SK-N-SH (cell line): ENCODE measurements around the gene LRRC66. TPM values are rescaled to one million over a fixed set of nuclear protein-coding genes. Genes with fewer than 3 reads are reported as not detected.

Experiments
- CTCF ChIA-PET: fragments of 300-600, 350-600 bp; formaldehyde crosslinking; extraction: SDS; loops from one replicate; lab custom pipeline; 2021; lab: Yijun Ruan, JAX
- POLR2A ChIA-PET: fragments of 350-600 bp; sonication (Branson Sonifier 250); formaldehyde crosslinking; extraction: SDS; loops from one replicate; lab custom pipeline; 2020; ENCODE audit warnings: antibody characterized with exemption, inconsistent platforms; lab: Yijun Ruan, JAX
- DNase-seq: peaks from one replicate; pipeline ENCODE4 v3.0.0; 2012
- H2AFZ ChIP-seq: fragments of 200-600 bp; sonication (generic); 2 replicates; pipeline ENCODE4 v1.8.1; 2016; ENCODE audit warnings: antibody characterized with exemption, mild to moderate bottlenecking, low read depth
- H3F3A ChIP-seq: fragments of 200-600 bp; sonication (generic); replicated peaks from 2 replicates; pipeline ENCODE3; 2016; ENCODE audit warnings: antibody characterized with exemption, mild to moderate bottlenecking; ENCODE audit not compliant: insufficient read depth
- H3K27ac ChIP-seq, 2 experiments: fragments of 200-500 bp in 1 of 2; fragments of 200-600 bp in 1 of 2; sonication (Bioruptor generic) in 1 of 2; sonication (generic), shearing (Covaris generic) in 1 of 2; 2 replicates each; pipeline versions ENCODE4 v1.5.1 to v1.6.1; 2014 to 2016; ENCODE audit warnings: low read depth in 2 of 2, inconsistent platforms in 1 of 2, low read length in 1 of 2, mild to moderate bottlenecking in 1 of 2, mixed read lengths in 1 of 2
- H3K27me3 ChIP-seq: fragments of 200-600 bp; sonication (generic), shearing (Covaris generic); 2 replicates; pipeline ENCODE4 v1.6.1; 2016; ENCODE audit warnings: mixed run types; ENCODE audit not compliant: insufficient read depth
- H3K36me3 ChIP-seq, 2 experiments: fragments of 200-500 bp in 1 of 2; fragments of 200-600 bp in 1 of 2; sonication (Bioruptor generic) in 1 of 2; sonication (generic) in 1 of 2; replicated peaks in 1 of 2; 2 replicates each; pipeline versions ENCODE3 to v1.5.1; 2014 to 2016; ENCODE audit warnings: low read length in 1 of 2, mild to moderate bottlenecking in 1 of 2; ENCODE audit not compliant: insufficient read depth in 2 of 2, control insufficient read depth in 1 of 2
- H3K4me1 ChIP-seq, 2 experiments: fragments of 200-500 bp in 1 of 2; fragments of 200-600 bp in 1 of 2; sonication (Bioruptor generic) in 1 of 2; sonication (generic), shearing (Covaris generic) in 1 of 2; 2 replicates each; pipeline versions ENCODE4 v1.5.1 to v1.6.1; 2014 to 2016; ENCODE audit warnings: low read depth in 1 of 2, low read length in 1 of 2, mixed run types in 1 of 2; ENCODE audit not compliant: insufficient read depth in 2 of 2, control insufficient read depth in 1 of 2
- H3K4me2 ChIP-seq: fragments of 200-600 bp; sonication (generic), shearing (Covaris generic); 2 replicates; pipeline ENCODE4 v1.6.1; 2017; ENCODE audit warnings: mixed run types
- H3K4me3 ChIP-seq, 2 experiments: fragments of 200-500 bp in 1 of 2; fragments of 200-600 bp in 1 of 2; sonication (Bioruptor generic) in 1 of 2; sonication (generic), shearing (Covaris generic) in 1 of 2; 2 replicates each; pipeline versions ENCODE4 v1.5.1 to v1.8.1; 2014 to 2016; ENCODE audit warnings: low read depth in 2 of 2, inconsistent platforms in 1 of 2, low read length in 1 of 2, mild to moderate bottlenecking in 1 of 2, mixed read lengths in 1 of 2, moderate library complexity in 1 of 2
- H3K79me2 ChIP-seq: fragments of 200-600 bp; sonication (generic); 2 replicates; pipeline ENCODE4 v1.8.1; 2017; ENCODE audit warnings: mild to moderate bottlenecking; ENCODE audit not compliant: insufficient read depth
- H3K9ac ChIP-seq: fragments of 200-600 bp; sonication (generic); 2 replicates; pipeline ENCODE4 v1.6.1; 2017; ENCODE audit warnings: mixed run types
- H3K9me2 ChIP-seq: fragments of 200-600 bp; sonication (generic); 2 replicates; pipeline ENCODE4 v1.6.1; 2017; ENCODE audit warnings: mixed run types
- H3K9me3 ChIP-seq: fragments of 200-600 bp; sonication (generic); 2 replicates; pipeline ENCODE4 v1.6.1; 2017; ENCODE audit warnings: mixed run types, mild to moderate bottlenecking, moderate library complexity
- H4K20me1 ChIP-seq: fragments of 200-600 bp; sonication (generic); 2 replicates; pipeline ENCODE4 v1.6.1; 2017; ENCODE audit warnings: mild to moderate bottlenecking, mixed run types; ENCODE audit not compliant: insufficient read depth
- CHD2 ChIP-seq: fragments of 150-350 bp; IDR thresholded peaks from 2 replicates; pipeline ENCODE4 v1.6.1; 2018; ENCODE audit warnings: low read length; ENCODE audit not compliant: partially characterized antibody
- EP300 ChIP-seq, 2 experiments: IDR thresholded peaks; 2 replicates each; pipeline versions ENCODE4 v1.4.0 to v1.6.1; 2012; ENCODE audit warnings: borderline replicate concordance in 1 of 2, low read depth in 1 of 2, low read length in 1 of 2
- EZH2phosphoT487 ChIP-seq: fragments of 200-600 bp; sonication (generic); IDR thresholded peaks from 2 replicates; pipeline ENCODE4 v1.6.1; 2017; ENCODE audit warnings: low read depth, mixed run types, mild to moderate bottlenecking, antibody characterized with exemption, moderate library complexity, borderline replicate concordance
- FOSL2 ChIP-seq: IDR thresholded peaks from 2 replicates; pipeline ENCODE4 v1.4.0; 2012; ENCODE audit warnings: low read depth, mild to moderate bottlenecking, moderate library complexity, borderline replicate concordance
- FOXJ3 ChIP-seq: sonication (generic); formaldehyde crosslinking; IDR thresholded peaks from 2 replicates; pipeline ENCODE4 v1.5.1; 2020; ENCODE audit warnings: mild to moderate bottlenecking, missing genetic modification reagents
- GATA2 ChIP-seq: sonication (generic); formaldehyde crosslinking; IDR thresholded peaks from 2 replicates; pipeline ENCODE4 v1.5.0; 2020; ENCODE audit warnings: mild to moderate bottlenecking, missing genetic modification reagents
- JUND ChIP-seq: IDR thresholded peaks from 2 replicates; pipeline ENCODE4 v1.4.0; 2012
- NRF1 ChIP-seq: IDR thresholded peaks from 2 replicates; pipeline ENCODE4 v1.6.1; 2012; ENCODE audit warnings: low read depth, mild to moderate bottlenecking, low read length
- RAD21 ChIP-seq: IDR thresholded peaks from 2 replicates; pipeline ENCODE4 v1.6.1; 2012; ENCODE audit warnings: mild to moderate bottlenecking, low read length
- RXRA ChIP-seq: IDR thresholded peaks from 2 replicates; pipeline ENCODE4 v1.4.0; 2012; ENCODE audit warnings: low read depth, mild to moderate bottlenecking, borderline replicate concordance
- YY1 ChIP-seq: IDR thresholded peaks from 2 replicates; pipeline ENCODE4 v1.4.0; 2012; ENCODE audit warnings: low read depth, mild to moderate bottlenecking
- ZBTB33 ChIP-seq: IDR thresholded peaks from 2 replicates; pipeline ENCODE4 v1.4.0; 2012; ENCODE audit warnings: low read depth, borderline replicate concordance
- WGBS: methylation state at CpG from one replicate; pipeline ENCODE4 v1.1.6; 2017; ENCODE audit warnings: low lambda C conversion rate; 5-methylcytosine and 5-hydroxymethylcytosine counted together
- polyA plus RNA-seq, 3 experiments: library from polyadenylated mRNA; depleted of rRNA; stranded (reverse); fragments of >200 nt; gene quantifications; 2 replicates each; pipeline ENCODE4 v1.2.3, GENCODE V29; 2012
- TF ChIP-seq, protein P1 (sequence below): IDR thresholded peaks from 2 replicates; pipeline ENCODE4; 2012
- TF ChIP-seq, protein P2 (sequence below): fragments of 200-600 bp; sonication (generic); IDR thresholded peaks from 2 replicates; pipeline ENCODE4 v1.6.1; 2017; ENCODE audit warnings: antibody characterized with exemption, mild to moderate bottlenecking, moderate library complexity
- TF ChIP-seq, protein P3 (sequence below): fragments of 150-350 bp; IDR thresholded peaks from 2 replicates; pipeline ENCODE4 v1.6.1; 2016; ENCODE audit warnings: mild to moderate bottlenecking, low read depth, low read length
- TF ChIP-seq, protein P4 (sequence below): IDR thresholded peaks from 2 replicates; pipeline ENCODE4 v1.4.0; 2012; ENCODE audit warnings: low read depth, borderline replicate concordance

Gene LRRC66
- polyA plus RNA-seq, 1 of the 3 experiments (the other 2 are of a cell fraction): 0.07 TPM

DNA sequence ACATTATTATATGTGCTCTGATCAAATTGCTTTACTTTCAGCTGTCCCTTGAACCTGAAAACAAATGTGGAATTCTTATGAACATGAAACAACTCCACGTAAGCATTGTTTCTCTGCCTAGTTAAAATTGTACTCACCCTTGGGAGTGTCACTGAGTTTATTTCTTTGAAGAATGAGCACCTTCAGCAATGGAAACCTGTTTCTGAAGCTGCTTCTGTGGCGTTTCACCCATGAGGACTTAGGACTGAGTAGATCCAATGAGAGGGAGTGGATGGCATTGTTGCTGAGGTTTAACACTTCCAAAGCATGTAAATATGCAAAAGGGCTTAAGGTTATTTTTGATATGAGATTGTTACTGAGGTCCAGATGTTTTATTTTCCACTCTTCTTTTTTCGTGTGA, 3.2 kb downstream of the LRRC66 start:
- no peak overlapping the region for H3K9ac ChIP-seq
- H3K4me1 ChIP-seq: no peaks in the 10 kb centered on the region
- no peaks in the 10 kb centered on the region for H3F3A ChIP-seq
- no peaks in the 10 kb centered on the region for H3K9me2 ChIP-seq
- TF ChIP-seq NRF1: no peak
- no peak for TF ChIP-seq CHD2
- TF ChIP-seq, protein P1, sequence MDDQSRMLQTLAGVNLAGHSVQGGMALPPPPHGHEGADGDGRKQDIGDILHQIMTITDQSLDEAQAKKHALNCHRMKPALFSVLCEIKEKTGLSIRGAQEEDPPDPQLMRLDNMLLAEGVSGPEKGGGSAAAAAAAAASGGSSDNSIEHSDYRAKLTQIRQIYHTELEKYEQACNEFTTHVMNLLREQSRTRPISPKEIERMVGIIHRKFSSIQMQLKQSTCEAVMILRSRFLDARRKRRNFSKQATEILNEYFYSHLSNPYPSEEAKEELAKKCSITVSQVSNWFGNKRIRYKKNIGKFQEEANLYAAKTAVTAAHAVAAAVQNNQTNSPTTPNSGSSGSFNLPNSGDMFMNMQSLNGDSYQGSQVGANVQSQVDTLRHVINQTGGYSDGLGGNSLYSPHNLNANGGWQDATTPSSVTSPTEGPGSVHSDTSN: no peak
- no peak for TF ChIP-seq RAD21
- no peak for TF ChIP-seq JUND
- TF ChIP-seq, protein P2, sequence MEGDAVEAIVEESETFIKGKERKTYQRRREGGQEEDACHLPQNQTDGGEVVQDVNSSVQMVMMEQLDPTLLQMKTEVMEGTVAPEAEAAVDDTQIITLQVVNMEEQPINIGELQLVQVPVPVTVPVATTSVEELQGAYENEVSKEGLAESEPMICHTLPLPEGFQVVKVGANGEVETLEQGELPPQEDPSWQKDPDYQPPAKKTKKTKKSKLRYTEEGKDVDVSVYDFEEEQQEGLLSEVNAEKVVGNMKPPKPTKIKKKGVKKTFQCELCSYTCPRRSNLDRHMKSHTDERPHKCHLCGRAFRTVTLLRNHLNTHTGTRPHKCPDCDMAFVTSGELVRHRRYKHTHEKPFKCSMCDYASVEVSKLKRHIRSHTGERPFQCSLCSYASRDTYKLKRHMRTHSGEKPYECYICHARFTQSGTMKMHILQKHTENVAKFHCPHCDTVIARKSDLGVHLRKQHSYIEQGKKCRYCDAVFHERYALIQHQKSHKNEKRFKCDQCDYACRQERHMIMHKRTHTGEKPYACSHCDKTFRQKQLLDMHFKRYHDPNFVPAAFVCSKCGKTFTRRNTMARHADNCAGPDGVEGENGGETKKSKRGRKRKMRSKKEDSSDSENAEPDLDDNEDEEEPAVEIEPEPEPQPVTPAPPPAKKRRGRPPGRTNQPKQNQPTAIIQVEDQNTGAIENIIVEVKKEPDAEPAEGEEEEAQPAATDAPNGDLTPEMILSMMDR: no peak
- TF ChIP-seq, protein P3, sequence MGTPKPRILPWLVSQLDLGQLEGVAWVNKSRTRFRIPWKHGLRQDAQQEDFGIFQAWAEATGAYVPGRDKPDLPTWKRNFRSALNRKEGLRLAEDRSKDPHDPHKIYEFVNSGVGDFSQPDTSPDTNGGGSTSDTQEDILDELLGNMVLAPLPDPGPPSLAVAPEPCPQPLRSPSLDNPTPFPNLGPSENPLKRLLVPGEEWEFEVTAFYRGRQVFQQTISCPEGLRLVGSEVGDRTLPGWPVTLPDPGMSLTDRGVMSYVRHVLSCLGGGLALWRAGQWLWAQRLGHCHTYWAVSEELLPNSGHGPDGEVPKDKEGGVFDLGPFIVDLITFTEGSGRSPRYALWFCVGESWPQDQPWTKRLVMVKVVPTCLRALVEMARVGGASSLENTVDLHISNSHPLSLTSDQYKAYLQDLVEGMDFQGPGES: no peak
- no peak for TF ChIP-seq RXRA
- no peak for TF ChIP-seq EP300 (IDR thresholded peaks at IDR 0.05; ENCODE audit: borderline replicate concordance in 1 of 2, low read depth in 1 of 2, low read length in 1 of 2)
- no peak overlapping the region for H3K4me2 ChIP-seq
- no peaks in the 10 kb centered on the region for H3K27me3 ChIP-seq
- no peak overlapping the region for H3K27ac ChIP-seq
- no peaks in the 10 kb centered on the region for H3K79me2 ChIP-seq
- ChIA-PET POLR2A (no interaction called here), CTCF (interaction anchor here (1.0 kb wide), 1 partner anchor 9 kb away, joined by 4 read pairs; no protein-coding TSS in a partner anchor)
- DNase-seq: no peak
- no peak overlapping the region for H3K4me3 ChIP-seq
- H3K36me3 ChIP-seq: peaks cover 6 to 20% of the 10 kb centered on the region in 2 experiments
- 91% methylated on average over 3 of the region's 3 CpGs for WGBS
- no peaks in the 10 kb centered on the region for H4K20me1 ChIP-seq
- no peaks in the 10 kb centered on the region for H3K9me3 ChIP-seq
- H2AFZ ChIP-seq: no peak overlapping the region

GRCh38 chr4:52015366-52015765, 4.8 kb downstream of the LRRC66 start:
- H3K79me2 ChIP-seq: no peaks in the 10 kb centered on the region
- H3K9ac ChIP-seq: no peak overlapping the region
- POLR2A ChIA-PET: no interaction called here
- H4K20me1 ChIP-seq: no peaks in the 10 kb centered on the region
- WGBS: 92% methylated on average over 7 of the region's 7 CpGs
- no peaks in the 10 kb centered on the region for H3K9me2 ChIP-seq
- no peak overlapping the region for H2AFZ ChIP-seq
- H3K9me3 ChIP-seq: no peaks in the 10 kb centered on the region
- CTCF ChIA-PET: interaction anchor here (0.6 to 1.5 kb wide), 4 partner anchors 11 to 184 kb away, joined by 3 to 9 read pairs (median 4); no protein-coding TSS in a partner anchor
- H3K4me2 ChIP-seq: no peak overlapping the region
- H3K4me1 ChIP-seq: no peaks in the 10 kb centered on the region
- no peak overlapping the region for H3K4me3 ChIP-seq
- no peaks in the 10 kb centered on the region for H3F3A ChIP-seq
- peaks cover 2 to 22% of the 10 kb centered on the region in 2 experiments for H3K36me3 ChIP-seq
- no peaks in the 10 kb centered on the region for H3K27me3 ChIP-seq
- TF ChIP-seq YY1 (no peak), GATA2 (CRISPR knock-in tag) (no peak), RAD21 (peak; percentile 47), EZH2phosphoT487 (no peak), RXRA (no peak), ZBTB33 (no peak), JUND (no peak), FOXJ3 (CRISPR knock-in tag) (no peak), FOSL2 (no peak)
- TF ChIP-seq, protein P2: peak; percentile 29; the same call in 1 of the 2 replicates
- TF ChIP-seq, protein P4, sequence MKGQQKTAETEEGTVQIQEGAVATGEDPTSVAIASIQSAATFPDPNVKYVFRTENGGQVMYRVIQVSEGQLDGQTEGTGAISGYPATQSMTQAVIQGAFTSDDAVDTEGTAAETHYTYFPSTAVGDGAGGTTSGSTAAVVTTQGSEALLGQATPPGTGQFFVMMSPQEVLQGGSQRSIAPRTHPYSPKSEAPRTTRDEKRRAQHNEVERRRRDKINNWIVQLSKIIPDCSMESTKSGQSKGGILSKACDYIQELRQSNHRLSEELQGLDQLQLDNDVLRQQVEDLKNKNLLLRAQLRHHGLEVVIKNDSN: no peak
- H3K27ac ChIP-seq: no peak overlapping the region
- no peak for DNase-seq
